ENCODE data around the gene KLHL29. TPM values are rescaled to one million over a fixed set of nuclear protein-coding genes. Genes with fewer than 3 reads are reported as not detected.

The KLHL29 gene
- total and polyA plus RNA-seq, 2 experiments from 2014 or later: 3.8 to 9.9 TPM

DNA sequence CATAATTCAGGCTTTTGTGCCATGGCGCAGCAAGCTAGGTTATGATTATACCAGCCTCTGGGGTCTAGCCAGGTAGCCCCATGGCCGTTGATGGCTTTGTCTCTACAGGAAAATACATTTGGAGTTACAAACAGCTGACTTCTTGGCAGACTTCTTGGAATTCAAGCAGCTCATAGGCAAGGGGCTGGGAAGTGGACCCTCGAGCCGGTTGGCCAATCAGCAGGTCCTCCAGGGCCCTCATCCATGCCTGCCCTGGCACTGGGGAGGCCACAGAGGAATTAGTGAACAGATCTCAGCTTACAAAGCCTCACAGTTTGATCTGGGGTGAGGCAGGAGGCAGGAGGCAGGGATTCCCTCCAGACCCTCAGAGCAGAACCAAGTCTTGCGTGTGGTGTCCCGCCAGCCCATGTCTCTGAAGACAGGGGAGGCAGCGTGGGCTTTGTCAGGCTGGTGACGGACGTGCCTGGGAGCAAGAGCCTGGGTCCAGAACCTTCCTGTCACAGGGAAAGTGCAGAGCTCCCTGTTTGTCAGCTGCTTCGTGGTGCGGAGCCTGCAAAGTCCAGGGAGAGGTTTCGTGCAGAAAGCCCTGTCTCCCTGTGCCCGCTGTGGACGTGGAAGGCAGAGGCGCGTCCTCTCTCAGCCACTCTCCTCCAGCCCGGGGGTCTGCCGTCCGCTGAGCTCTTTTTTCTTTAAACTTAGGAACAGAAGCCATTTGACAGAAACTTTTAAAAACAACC, 131.7 kb downstream of the KLHL29 start:
- Histone ChIP-seq H3K4me2 (no peak overlapping the region), H3K36me3 (replicated peaks; ENCODE audit: insufficient read depth, low read depth) (no peaks in the 10 kb centered on the region), H3K79me2 (no peaks in the 10 kb centered on the region), H3K4me3 (no peak overlapping the region), H3K4me1 (ENCODE audit: insufficient read depth) (peaks cover 5% of the 10 kb centered on the region), H3K9me3 (ENCODE audit: low read depth) (no peaks in the 10 kb centered on the region), H4K20me1 (ENCODE audit: insufficient read depth, poor library complexity, severe bottlenecking) (no peaks in the 10 kb centered on the region), H3K9me2 (replicated peaks; ENCODE audit: insufficient read depth) (no peaks in the 10 kb centered on the region), H3K27ac (no peak overlapping the region), H3K27me3 (no peaks in the 10 kb centered on the region), H2AFZ (no peak overlapping the region)
- WGBS (ENCODE audit: low lambda C conversion rate, missing lambda C conversion rate): 89% methylated on average over 19 of the region's 19 CpGs
- TF ChIP-seq EZH2phosphoT487 (IDR thresholded peaks at IDR 0.05; ENCODE audit: low read depth, severe bottlenecking, unreplicated experiment): no peak
- TF ChIP-seq EZH2 (IDR thresholded peaks at IDR 0.05; ENCODE audit: borderline replicate concordance): no peak
- no peak for TF ChIP-seq CTCF (IDR thresholded peaks at IDR 0.05; ENCODE audit: poor library complexity)
- no peak for DNase-seq (ENCODE audit: low spot score)

DNA sequence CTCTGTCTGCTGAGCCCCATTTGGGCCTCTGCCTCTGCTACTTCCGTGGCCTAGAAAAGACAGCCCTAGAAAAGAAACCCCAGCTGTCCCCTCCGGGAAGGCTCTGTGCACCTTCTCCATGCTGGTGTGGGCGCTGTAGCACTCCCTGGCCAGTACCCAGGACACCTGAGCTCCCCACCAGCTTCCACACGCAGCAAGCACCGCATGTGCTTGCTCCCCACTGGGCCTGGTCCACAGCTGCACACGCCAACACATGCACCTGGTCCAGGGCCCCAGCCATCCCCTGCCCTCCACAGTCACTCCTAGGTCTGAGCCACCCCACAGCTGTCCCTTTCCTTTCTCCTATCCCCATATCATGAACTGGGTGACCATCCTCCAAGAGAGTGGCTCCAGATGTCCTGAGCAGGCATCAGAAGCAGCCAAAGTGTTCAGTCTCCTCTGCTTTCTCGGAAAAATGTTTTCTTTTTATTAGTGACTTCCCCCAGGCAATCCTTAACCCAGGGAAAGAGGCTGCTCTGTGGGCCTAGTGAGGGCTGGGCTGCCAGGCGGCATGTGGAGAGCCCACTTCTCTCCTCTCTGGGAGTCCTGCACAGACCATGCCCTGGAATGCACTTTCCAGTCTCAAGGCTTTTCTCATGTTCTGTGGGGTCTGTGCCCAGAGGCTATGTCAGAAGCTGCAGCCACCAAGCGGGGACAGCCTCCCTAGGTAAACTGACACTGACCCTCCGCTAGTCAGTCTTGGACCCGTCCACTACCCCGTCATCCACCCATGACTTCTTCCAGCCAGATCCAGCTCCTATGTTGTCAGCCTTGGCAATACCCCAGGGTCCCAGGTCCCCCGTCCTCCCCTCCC, 133.7 kb downstream of the KLHL29 start:
- Histone ChIP-seq H3K9me3 (ENCODE audit: low read depth) (no peaks in the 10 kb centered on the region), H3K36me3 (replicated peaks; ENCODE audit: insufficient read depth, low read depth) (no peaks in the 10 kb centered on the region), H2AFZ (no peak overlapping the region), H3K27ac (no peak overlapping the region), H4K20me1 (ENCODE audit: insufficient read depth, poor library complexity, severe bottlenecking) (no peaks in the 10 kb centered on the region), H3K9me2 (replicated peaks; ENCODE audit: insufficient read depth) (no peaks in the 10 kb centered on the region), H3K27me3 (no peaks in the 10 kb centered on the region), H3K4me2 (no peak overlapping the region), H3K79me2 (no peaks in the 10 kb centered on the region), H3K4me3 (no peak overlapping the region), H3K4me1 (ENCODE audit: insufficient read depth) (peaks cover 10% of the 10 kb centered on the region)
- WGBS (ENCODE audit: low lambda C conversion rate, missing lambda C conversion rate): 94% methylated on average over 12 of the region's 13 CpGs
- TF ChIP-seq EZH2phosphoT487 (IDR thresholded peaks at IDR 0.05; ENCODE audit: low read depth, severe bottlenecking, unreplicated experiment) (no peak), EZH2 (IDR thresholded peaks at IDR 0.05; ENCODE audit: borderline replicate concordance) (no peak), CTCF (IDR thresholded peaks at IDR 0.05; ENCODE audit: poor library complexity) (no peak)
- DNase-seq (ENCODE audit: low spot score): no peak

DNA sequence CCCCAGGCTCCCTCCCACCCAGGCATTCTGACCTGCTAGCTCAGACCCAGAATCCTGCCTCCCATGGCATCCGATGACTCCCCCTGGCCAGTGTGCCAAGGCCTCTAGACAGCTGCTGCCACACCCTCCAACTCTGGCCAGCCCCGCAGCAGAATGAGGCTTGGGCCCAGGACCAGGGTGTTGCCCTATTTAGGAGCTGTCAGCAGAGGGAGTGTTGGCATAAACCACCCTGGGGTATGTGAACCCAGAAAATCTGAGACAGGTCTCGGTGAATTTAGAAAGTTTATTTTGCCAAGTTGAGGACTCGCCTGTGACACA, 134.3 kb downstream of the KLHL29 start:
- TF ChIP-seq EZH2phosphoT487 (IDR thresholded peaks at IDR 0.05; ENCODE audit: low read depth, severe bottlenecking, unreplicated experiment): no peak
- TF ChIP-seq CTCF (IDR thresholded peaks at IDR 0.05; ENCODE audit: poor library complexity): no peak
- no peak for TF ChIP-seq EZH2 (IDR thresholded peaks at IDR 0.05; ENCODE audit: borderline replicate concordance)
- WGBS (ENCODE audit: low lambda C conversion rate, missing lambda C conversion rate): 99% methylated on average over 4 of the region's 4 CpGs
- Histone ChIP-seq H3K27me3 (no peaks in the 10 kb centered on the region), H3K79me2 (no peaks in the 10 kb centered on the region), H3K36me3 (replicated peaks; ENCODE audit: insufficient read depth, low read depth) (no peaks in the 10 kb centered on the region), H2AFZ (no peak overlapping the region), H3K4me1 (ENCODE audit: insufficient read depth) (peaks cover 14% of the 10 kb centered on the region), H3K4me2 (no peak overlapping the region), H4K20me1 (ENCODE audit: insufficient read depth, poor library complexity, severe bottlenecking) (no peaks in the 10 kb centered on the region), H3K9me2 (replicated peaks; ENCODE audit: insufficient read depth) (no peaks in the 10 kb centered on the region), H3K4me3 (no peak overlapping the region), H3K9me3 (ENCODE audit: low read depth) (no peaks in the 10 kb centered on the region), H3K27ac (no peak overlapping the region)
- DNase-seq (ENCODE audit: low spot score): no peak

Data from hepatocyte (in vitro differentiated cells).